IMR-90 (cell line): ENCODE measurements around the gene ACBD7. TPM values are rescaled to one million over a fixed set of nuclear protein-coding genes. Genes with fewer than 3 reads are reported as not detected.

Experiments
- ATAC-seq: fragments of 200-7000 bp; cut with Tn5 transposase; 2 replicates; pipeline ENCODE4 v1.9.1; 2020; ENCODE audit warnings: low read depth, mild to moderate bottlenecking, moderate library complexity
- BruUV-seq: library from RNA; stranded (reverse); fragments of 400-500 nt; replicated peaks from 2 replicates; lab custom pipeline; 2021; lab: Mats Ljungman, UMichigan
- CTCF ChIA-PET: fragments of 300-600 bp; formaldehyde crosslinking; extraction: SDS; loops from one replicate; lab custom pipeline; 2021; ENCODE audit warnings: antibody characterized with exemption; lab: Yijun Ruan, JAX
- POLR2A ChIA-PET: fragments of 300-600 bp; sonication (Branson Sonifier 250); formaldehyde crosslinking; loops from one replicate; lab custom pipeline; 2022; ENCODE audit warnings: antibody characterized with exemption; ENCODE audit not compliant: unreplicated experiment; lab: Charles Lee
- DNase-seq: peaks from one replicate; pipeline ENCODE4 v3.0.0; 2013
- H2AFZ ChIP-seq: replicated peaks from 2 replicates; pipeline ENCODE3; 2013; ENCODE audit warnings: low read length, mild to moderate bottlenecking; ENCODE audit not compliant: poor library complexity
- H2AK5ac ChIP-seq: 2 replicates; pipeline ENCODE4 v1.6.1; 2013; ENCODE audit warnings: low read depth, low read length, inconsistent platforms
- H2AK9ac ChIP-seq: replicated peaks from 2 replicates; pipeline ENCODE3; 2013; ENCODE audit warnings: mild to moderate bottlenecking, low read depth, low read length, moderate library complexity; ENCODE audit not compliant: poor library complexity
- H2BK120ac ChIP-seq: 2 replicates; pipeline ENCODE4 v1.6.1; 2013; ENCODE audit warnings: low read depth, low read length, inconsistent platforms
- H2BK15ac ChIP-seq: 3 replicates; pipeline ENCODE4 v1.6.1; 2013; ENCODE audit warnings: low read depth, low read length, inconsistent platforms
- H2BK20ac ChIP-seq: 2 replicates; pipeline ENCODE4 v1.6.1; 2013; ENCODE audit warnings: low read depth, mild to moderate bottlenecking, inconsistent platforms, low read length, moderate library complexity
- H2BK5ac ChIP-seq: 2 replicates; pipeline ENCODE4 v1.6.1; 2013; ENCODE audit warnings: mild to moderate bottlenecking, low read depth, low read length, inconsistent platforms; ENCODE audit not compliant: poor library complexity, severe bottlenecking
- H3K14ac ChIP-seq: replicated peaks from 2 replicates; pipeline ENCODE4 v1.6.1; 2013; ENCODE audit warnings: low read depth, low read length, inconsistent platforms
- H3K18ac ChIP-seq: 2 replicates; pipeline ENCODE4 v1.6.1; 2013; ENCODE audit warnings: low read depth, low read length, control low read depth
- H3K23ac ChIP-seq: 2 replicates; pipeline ENCODE4 v1.6.1; 2013; ENCODE audit warnings: low read depth, low read length, inconsistent platforms
- H3K27ac ChIP-seq: 2 replicates; pipeline ENCODE4 v1.5.1; 2013; ENCODE audit warnings: mild to moderate bottlenecking, control low read depth, low read length; ENCODE audit not compliant: insufficient read depth
- H3K27me3 ChIP-seq: 2 replicates; pipeline ENCODE4 v1.6.1; 2013; ENCODE audit warnings: low read length; ENCODE audit not compliant: control insufficient read depth, insufficient read depth
- H3K36me3 ChIP-seq: 2 replicates; pipeline ENCODE4 v1.6.1; 2013; ENCODE audit warnings: low read length, mixed read lengths; ENCODE audit not compliant: control insufficient read depth, insufficient read depth
- H3K4ac ChIP-seq: 2 replicates; pipeline ENCODE4 v1.6.1; 2013; ENCODE audit warnings: low read depth, low read length, inconsistent platforms
- H3K4me1 ChIP-seq: 2 replicates; pipeline ENCODE4 v1.6.1; 2013; ENCODE audit warnings: low read length, mixed read lengths; ENCODE audit not compliant: control insufficient read depth, insufficient read depth
- H3K4me2 ChIP-seq: 2 replicates; pipeline ENCODE4 v1.6.1; 2013; ENCODE audit warnings: low read depth, mild to moderate bottlenecking, control low read depth, low read length, moderate library complexity
- H3K4me3 ChIP-seq: 2 replicates; pipeline ENCODE4 v1.5.1; 2013; ENCODE audit warnings: low read depth, mild to moderate bottlenecking, control low read depth, low read length, moderate library complexity; ENCODE audit not compliant: insufficient read depth
- H3K56ac ChIP-seq: 2 replicates; pipeline ENCODE4 v1.6.1; 2013; ENCODE audit warnings: low read length, inconsistent platforms; ENCODE audit not compliant: insufficient read depth; ENCODE audit errors: extremely low read depth
- H3K79me1 ChIP-seq, 2 experiments: 2 replicates each; pipeline ENCODE4 v1.6.1; 2013; ENCODE audit warnings: low read length in 2 of 2, inconsistent platforms in 1 of 2, low read depth in 1 of 2
- H3K9ac ChIP-seq: 2 replicates; pipeline ENCODE4 v1.6.1; 2013; ENCODE audit warnings: low read depth, low read length, control low read depth
- H3K9me1 ChIP-seq: 2 replicates; pipeline ENCODE4 v1.6.1; 2013; ENCODE audit warnings: low read length, inconsistent platforms; ENCODE audit not compliant: insufficient read depth
- H3K9me3 ChIP-seq: 2 replicates; pipeline ENCODE4 v1.6.1; 2013; ENCODE audit warnings: low read length; ENCODE audit not compliant: control insufficient read depth, insufficient read depth
- H4K20me1 ChIP-seq: 2 replicates; pipeline ENCODE4 v1.6.1; 2013; ENCODE audit warnings: low read length, inconsistent platforms; ENCODE audit not compliant: insufficient read depth
- H4K5ac ChIP-seq: 2 replicates; pipeline ENCODE4 v1.6.1; 2013; ENCODE audit warnings: mild to moderate bottlenecking, low read depth, low read length, control low read depth
- H4K8ac ChIP-seq, 2 experiments: 2 replicates each; pipeline ENCODE4 v1.6.1; 2013; ENCODE audit warnings: low read depth in 2 of 2, low read length in 2 of 2, control low read depth in 1 of 2, inconsistent platforms in 1 of 2
- H4K91ac ChIP-seq: 2 replicates; pipeline ENCODE4 v1.6.1; 2013; ENCODE audit warnings: low read depth, low read length, inconsistent platforms; ENCODE audit not compliant: insufficient read depth
- BHLHE40 ChIP-seq: fragments of 150-350 bp; IDR thresholded peaks from 2 replicates; pipeline ENCODE4 v1.6.1; 2016; ENCODE audit warnings: mild to moderate bottlenecking, low read depth, low read length
- CEBPB ChIP-seq: IDR thresholded peaks from 2 replicates; pipeline ENCODE4 v1.6.1; 2012; ENCODE audit warnings: low read depth, low read length, improper control_type of control experiment
- MAZ ChIP-seq: IDR thresholded peaks from 2 replicates; pipeline ENCODE4 v1.6.1; 2012; ENCODE audit warnings: low read depth, mild to moderate bottlenecking, low read length, improper control_type of control experiment, moderate library complexity, borderline replicate concordance
- MXI1 ChIP-seq: IDR thresholded peaks from 2 replicates; pipeline ENCODE4 v1.6.1; 2012; ENCODE audit warnings: low read depth, mild to moderate bottlenecking, low read length, moderate library complexity, borderline replicate concordance
- POLR2A ChIP-seq: IDR thresholded peaks from 2 replicates; pipeline ENCODE4 v1.6.1; 2012; ENCODE audit warnings: mild to moderate bottlenecking, low read depth, low read length
- RCOR1 ChIP-seq: IDR thresholded peaks from 2 replicates; pipeline ENCODE4 v1.6.1; 2012; ENCODE audit warnings: mild to moderate bottlenecking, low read length, improper control_type of control experiment; ENCODE audit not compliant: insufficient replicate concordance
- RFX5 ChIP-seq: IDR thresholded peaks from 2 replicates; pipeline ENCODE4 v1.8.0; 2012; ENCODE audit warnings: low read depth, mild to moderate bottlenecking, low read length, moderate library complexity
- WGBS, 2 experiments: methylation state at CpG; one replicate each; pipeline versions ENCODE4 v1.1.5 to v1.1.7; 2013; ENCODE audit warnings: missing lambda C conversion rate in 2 of 2; ENCODE audit not compliant: insufficient read length in 1 of 2; ENCODE audit errors: extremely low coverage in 2 of 2; 5-methylcytosine and 5-hydroxymethylcytosine counted together
- dilution Hi-C: fragments of 300-500 bp; cut with HindIII; formaldehyde crosslinking; loops from one replicate; pipeline ENCODE4 v1.14.3; 2018; ENCODE audit warnings: low sequenced_read_pairs; ENCODE audit not compliant: unreplicated experiment
- in situ Hi-C: fragments of 300-500 bp; cut with MboI; formaldehyde crosslinking; loops from 3 replicates; pipeline ENCODE4 v1.14.3; 2019; ENCODE audit warnings: low sequenced_read_pairs, inconsistent platforms, mixed read lengths
- intact Hi-C: fragments of 100-400 bp; cut with micrococcal nuclease; formaldehyde crosslinking; loops from 2 replicates; pipeline ENCODE4 v1.10.0; 2022
- polyA plus RNA-seq, 3 experiments: library from polyadenylated mRNA; depleted of rRNA; stranded (reverse); fragments of >200 nt; gene quantifications; 2 replicates each; pipeline ENCODE4 v1.2.3, GENCODE V29; 2012; ENCODE audit warnings: low replicate concordance in 1 of 3
- total RNA-seq: library from RNA; depleted of rRNA; stranded (reverse); fragments of >200 nt; gene quantifications from 2 replicates; pipeline ENCODE4 v1.2.3, GENCODE V29; 2012
- TF ChIP-seq, protein P1 (sequence below): fragments of 150-350 bp; IDR thresholded peaks from 2 replicates; pipeline ENCODE4 v1.6.1; 2016; ENCODE audit warnings: low read depth, mild to moderate bottlenecking, low read length, moderate library complexity, borderline replicate concordance
- TF ChIP-seq, protein P2 (sequence below): fragments of 150-350 bp; IDR thresholded peaks from 2 replicates; pipeline ENCODE4 v1.6.1; 2017; ENCODE audit warnings: mild to moderate bottlenecking, antibody characterized with exemption, low read length, low read depth

ACBD7 gene
- total and polyA plus RNA-seq, 2 of the 4 experiments (the other 2 are of a cell fraction), result 0.29 to 0.54 TPM

DNA sequence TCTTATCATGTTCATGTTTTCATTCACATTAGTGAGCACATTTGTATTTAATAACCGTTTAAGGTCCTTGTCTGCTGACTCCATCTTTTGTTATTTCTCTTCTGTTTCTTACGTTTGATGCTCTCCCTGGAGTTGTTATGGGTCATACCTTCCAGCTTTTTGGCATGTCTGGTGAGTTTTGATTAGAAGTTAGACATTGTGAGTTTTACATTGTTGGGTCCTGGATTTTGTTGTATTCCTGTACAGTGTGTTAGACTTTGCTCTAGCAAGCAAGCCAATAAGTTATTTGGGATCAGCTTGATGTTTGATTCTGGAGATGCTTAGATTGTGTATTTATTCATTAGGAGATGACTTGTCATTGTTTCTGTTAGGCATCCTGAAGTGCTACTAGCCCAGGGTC, 27.9 kb downstream of the ACBD7 start:
- Histone ChIP-seq H2AFZ (no peak overlapping the region), H2AK5ac (no peak overlapping the region), H3K79me1 (no peaks in the 10 kb centered on the region), H3K4me3 (no peak overlapping the region), H2BK120ac (no peak overlapping the region), H3K4me2 (no peak overlapping the region), H2BK20ac (no peak overlapping the region), H3K9ac (no peak overlapping the region), H3K56ac (no peak overlapping the region), H4K91ac (no peak overlapping the region), H3K18ac (no peak overlapping the region), H3K36me3 (no peaks in the 10 kb centered on the region), H3K27ac (no peak overlapping the region), H2BK5ac (no peak overlapping the region), H3K23ac (no peak overlapping the region), H3K14ac (no peak overlapping the region), H3K9me3 (peaks cover 12% of the 10 kb centered on the region), H2BK15ac (no peak overlapping the region), H4K8ac (no peak overlapping the region), H2AK9ac (no peak overlapping the region), H3K27me3 (no peaks in the 10 kb centered on the region; the same call in 1 of the 2 replicates), H4K5ac (no peak overlapping the region), H3K9me1 (no peaks in the 10 kb centered on the region), H4K20me1 (no peaks in the 10 kb centered on the region), H3K4ac (no peak overlapping the region), H3K4me1 (no peaks in the 10 kb centered on the region)
- in situ Hi-C loops (no loop called here), dilution Hi-C loops (no loop called here), intact Hi-C loops (no loop called here)
- no CpG with 5 or more reads among the region's 2 CpGs for WGBS, 2 experiments
- DNase-seq (no peak), ATAC-seq (no peak)
- no TSS peak for BruUV-seq
- no peak for TF ChIP-seq RCOR1
- no peak for TF ChIP-seq POLR2A
- no peak for TF ChIP-seq MAZ
- TF ChIP-seq RFX5, result no peak
- TF ChIP-seq CEBPB, result no peak
- TF ChIP-seq, protein P1, sequence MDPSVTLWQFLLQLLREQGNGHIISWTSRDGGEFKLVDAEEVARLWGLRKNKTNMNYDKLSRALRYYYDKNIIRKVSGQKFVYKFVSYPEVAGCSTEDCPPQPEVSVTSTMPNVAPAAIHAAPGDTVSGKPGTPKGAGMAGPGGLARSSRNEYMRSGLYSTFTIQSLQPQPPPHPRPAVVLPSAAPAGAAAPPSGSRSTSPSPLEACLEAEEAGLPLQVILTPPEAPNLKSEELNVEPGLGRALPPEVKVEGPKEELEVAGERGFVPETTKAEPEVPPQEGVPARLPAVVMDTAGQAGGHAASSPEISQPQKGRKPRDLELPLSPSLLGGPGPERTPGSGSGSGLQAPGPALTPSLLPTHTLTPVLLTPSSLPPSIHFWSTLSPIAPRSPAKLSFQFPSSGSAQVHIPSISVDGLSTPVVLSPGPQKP, result no peak
- TF ChIP-seq, protein P2, sequence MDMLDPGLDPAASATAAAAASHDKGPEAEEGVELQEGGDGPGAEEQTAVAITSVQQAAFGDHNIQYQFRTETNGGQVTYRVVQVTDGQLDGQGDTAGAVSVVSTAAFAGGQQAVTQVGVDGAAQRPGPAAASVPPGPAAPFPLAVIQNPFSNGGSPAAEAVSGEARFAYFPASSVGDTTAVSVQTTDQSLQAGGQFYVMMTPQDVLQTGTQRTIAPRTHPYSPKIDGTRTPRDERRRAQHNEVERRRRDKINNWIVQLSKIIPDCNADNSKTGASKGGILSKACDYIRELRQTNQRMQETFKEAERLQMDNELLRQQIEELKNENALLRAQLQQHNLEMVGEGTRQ, result no peak
- no peak for TF ChIP-seq MXI1
- no peak for TF ChIP-seq BHLHE40
- POLR2A ChIA-PET, result no interaction called here
- CTCF ChIA-PET, result no interaction called here
